AG10803 (cell line): ENCODE results near the gene STK11.

Experiments
- DNase-seq: peaks from one replicate; pipeline ENCODE4 v3.0.0; 2010; ENCODE audit warnings: low read depth
- H3K4me3 ChIP-seq: 2 replicates; pipeline ENCODE4 v1.5.1; 2011; ENCODE audit warnings: mild to moderate bottlenecking, low read length, control low read depth
- TF ChIP-seq, protein P1 (sequence below): conservative IDR thresholded peaks from 2 replicates; pipeline ENCODE4 v1.5.1; 2011; ENCODE audit warnings: mild to moderate bottlenecking, low read length, control low read depth, inconsistent platforms

STK11 gene

DNA sequence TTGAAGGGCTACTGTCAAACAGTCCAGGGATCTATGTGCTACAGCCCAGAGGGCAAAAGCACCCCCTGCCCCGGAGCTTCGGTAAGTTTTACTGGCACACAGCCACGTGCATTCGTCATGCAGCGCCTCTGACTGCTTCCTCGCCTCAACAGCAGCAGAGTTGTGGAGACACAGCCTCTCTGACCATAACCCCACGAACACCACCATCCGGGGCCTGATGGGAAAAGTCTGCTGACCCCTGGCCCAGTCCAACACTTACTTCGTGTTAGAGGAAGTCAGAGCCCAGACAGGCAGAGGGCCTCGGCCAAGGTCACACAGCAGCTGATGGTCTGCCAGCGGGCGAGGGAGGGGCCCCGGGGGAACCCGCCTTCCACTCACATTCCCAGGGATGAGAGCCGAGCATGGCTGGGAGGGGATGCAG lies 27.1 kb downstream of the STK11 start:
- H3K4me3 ChIP-seq = no peak overlapping the region
- TF ChIP-seq, protein P1, sequence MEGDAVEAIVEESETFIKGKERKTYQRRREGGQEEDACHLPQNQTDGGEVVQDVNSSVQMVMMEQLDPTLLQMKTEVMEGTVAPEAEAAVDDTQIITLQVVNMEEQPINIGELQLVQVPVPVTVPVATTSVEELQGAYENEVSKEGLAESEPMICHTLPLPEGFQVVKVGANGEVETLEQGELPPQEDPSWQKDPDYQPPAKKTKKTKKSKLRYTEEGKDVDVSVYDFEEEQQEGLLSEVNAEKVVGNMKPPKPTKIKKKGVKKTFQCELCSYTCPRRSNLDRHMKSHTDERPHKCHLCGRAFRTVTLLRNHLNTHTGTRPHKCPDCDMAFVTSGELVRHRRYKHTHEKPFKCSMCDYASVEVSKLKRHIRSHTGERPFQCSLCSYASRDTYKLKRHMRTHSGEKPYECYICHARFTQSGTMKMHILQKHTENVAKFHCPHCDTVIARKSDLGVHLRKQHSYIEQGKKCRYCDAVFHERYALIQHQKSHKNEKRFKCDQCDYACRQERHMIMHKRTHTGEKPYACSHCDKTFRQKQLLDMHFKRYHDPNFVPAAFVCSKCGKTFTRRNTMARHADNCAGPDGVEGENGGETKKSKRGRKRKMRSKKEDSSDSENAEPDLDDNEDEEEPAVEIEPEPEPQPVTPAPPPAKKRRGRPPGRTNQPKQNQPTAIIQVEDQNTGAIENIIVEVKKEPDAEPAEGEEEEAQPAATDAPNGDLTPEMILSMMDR = no peak
- DNase-seq = no peak

DNA sequence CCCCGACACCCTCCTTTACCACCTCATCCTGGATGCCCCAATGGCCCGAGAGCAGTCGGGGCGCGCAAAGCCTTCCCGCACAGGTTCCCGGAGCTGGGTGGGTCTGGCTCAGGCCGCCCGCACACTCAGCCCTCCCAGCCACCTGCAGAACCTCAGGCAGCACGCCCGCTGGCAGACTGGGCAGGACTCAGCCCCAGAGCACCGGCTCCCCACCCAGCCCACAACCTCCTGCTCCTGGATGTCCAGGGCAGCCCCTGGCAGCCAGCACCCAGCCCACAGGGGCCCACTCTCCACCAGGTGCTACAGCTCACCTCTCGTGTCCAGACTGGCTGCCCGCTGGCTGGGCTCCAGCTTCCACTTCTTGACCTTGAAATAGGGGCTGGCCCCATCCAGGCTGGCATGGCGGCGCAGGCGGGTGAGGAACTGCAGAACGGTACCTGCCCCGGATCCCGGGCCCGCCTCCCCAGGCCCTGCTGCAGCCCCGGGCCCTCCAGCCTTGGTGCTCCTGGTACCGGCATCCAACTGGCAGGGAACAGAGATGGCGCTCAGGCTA lies 27.6 kb downstream of the STK11 start:
- H3K4me3 ChIP-seq = no peak overlapping the region
- no peak for DNase-seq
- TF ChIP-seq, protein P1 = no peak

DNA sequence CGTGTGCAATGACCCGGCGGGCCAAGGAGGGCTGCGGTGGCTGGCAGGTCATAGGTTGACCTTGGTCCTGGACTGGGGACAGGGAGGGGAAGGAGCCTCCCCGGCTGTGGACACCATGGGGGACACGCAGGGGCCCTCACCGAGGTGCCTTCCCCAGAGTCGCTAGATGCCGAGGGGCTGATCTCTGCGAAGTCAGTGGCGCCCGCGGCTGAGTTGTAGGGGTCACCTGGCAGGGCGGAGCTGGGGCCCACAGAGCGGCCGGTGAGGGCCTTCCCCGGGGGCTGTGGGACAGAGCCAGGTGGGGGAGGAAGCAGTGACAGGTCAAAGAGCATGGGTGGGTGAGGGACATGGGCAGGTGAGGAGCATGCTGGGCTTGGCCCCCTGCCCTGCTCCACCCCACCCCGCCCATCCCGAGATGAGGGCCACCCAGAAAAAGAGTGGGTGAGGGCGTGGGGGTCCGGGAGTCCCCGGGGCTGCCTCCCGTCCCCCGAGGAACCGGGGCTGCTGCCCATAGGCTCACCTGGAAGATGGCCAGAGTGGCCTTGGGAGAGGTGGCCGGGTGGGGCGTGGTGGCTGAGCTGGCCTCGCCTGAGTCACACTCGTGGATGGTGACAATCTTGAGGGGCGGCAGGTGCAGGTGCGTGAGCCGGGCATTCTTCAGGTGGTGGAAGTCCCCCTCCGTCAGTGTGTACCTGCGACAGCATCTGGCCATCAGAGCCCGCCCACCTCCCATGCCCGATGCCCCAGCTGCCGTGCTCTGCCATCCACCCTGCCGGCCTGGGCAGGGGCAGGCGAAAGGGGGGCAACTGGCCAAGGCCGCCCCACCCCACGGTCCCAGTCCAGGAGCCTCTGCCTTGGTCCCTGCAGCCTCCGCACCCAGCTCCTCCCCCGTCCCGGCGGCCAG lies 28.7 kb downstream of the STK11 start:
- DNase-seq = no peak
- no peak overlapping the region for H3K4me3 ChIP-seq
- TF ChIP-seq, protein P1 = no peak

DNA sequence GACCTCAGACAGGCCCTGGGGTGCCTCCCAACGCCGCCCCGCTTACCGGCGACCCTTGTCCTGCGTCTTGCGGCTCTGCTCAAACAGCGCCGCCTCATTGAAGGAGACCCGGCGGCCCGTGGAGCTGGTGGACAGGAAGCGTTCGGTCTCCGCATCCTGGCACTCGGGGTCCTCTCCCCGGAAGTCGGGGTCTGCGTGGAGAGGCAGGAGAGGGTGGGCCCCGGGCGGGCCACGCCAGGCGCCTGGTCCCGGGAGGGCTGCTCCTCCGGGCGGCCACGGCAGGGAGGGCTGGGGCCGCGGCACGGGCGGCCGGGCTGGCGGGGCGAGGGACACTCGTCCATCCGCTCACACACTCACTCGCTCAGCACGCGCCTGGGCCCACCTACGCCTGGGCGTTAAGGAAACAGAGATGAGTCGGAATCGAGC lies 29.4 kb downstream of the STK11 start:
- no peak for DNase-seq
- TF ChIP-seq, protein P1 = no peak
- H3K4me3 ChIP-seq = no peak overlapping the region

DNA sequence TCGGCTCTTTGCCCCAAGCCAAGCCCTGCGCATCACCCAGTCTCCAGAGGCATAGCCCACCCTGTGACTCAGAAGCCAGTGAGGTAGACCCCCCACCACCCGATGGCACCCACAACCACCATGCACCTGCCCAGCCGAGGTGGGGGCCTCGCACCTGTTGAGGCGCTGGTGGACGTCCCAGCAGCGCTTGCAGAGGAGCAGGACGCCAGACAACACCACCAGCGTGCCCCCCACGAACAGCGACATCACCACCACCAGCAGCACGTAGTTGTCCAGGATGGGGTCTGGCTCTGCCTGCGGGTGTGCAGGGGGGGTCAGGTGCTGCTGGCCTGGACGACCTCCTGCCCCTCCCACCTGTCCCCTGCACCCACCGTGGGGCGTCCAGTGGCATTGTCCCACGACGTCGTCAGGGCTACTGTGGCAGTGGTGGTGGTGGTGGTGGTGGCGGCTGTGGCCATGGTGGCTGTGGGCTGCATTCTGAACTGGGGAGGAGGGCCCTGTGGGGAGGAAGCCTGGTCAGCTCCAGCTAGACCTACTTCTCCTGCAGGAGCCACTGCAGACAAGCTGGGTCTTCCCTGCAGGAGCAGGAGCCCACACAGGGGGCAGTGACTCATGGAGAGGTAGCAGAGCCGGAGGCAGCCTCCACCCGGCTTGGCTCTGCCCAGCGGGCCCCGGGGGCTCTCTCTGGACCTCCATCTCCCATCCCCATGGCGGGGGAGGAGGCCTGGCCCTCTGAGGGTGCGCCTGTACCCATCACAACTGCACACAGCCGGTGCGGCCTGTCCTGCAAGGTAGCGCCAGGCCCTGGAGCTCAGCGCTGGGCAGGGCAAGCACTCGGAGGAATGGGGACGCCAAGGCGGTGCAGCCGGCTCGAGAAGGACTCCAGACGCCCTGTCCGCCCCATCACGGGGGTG lies 30.3 kb downstream of the STK11 start:
- no peak for DNase-seq
- H3K4me3 ChIP-seq = peak overlapping the region; percentile 44
- TF ChIP-seq, protein P1 = no peak

DNA sequence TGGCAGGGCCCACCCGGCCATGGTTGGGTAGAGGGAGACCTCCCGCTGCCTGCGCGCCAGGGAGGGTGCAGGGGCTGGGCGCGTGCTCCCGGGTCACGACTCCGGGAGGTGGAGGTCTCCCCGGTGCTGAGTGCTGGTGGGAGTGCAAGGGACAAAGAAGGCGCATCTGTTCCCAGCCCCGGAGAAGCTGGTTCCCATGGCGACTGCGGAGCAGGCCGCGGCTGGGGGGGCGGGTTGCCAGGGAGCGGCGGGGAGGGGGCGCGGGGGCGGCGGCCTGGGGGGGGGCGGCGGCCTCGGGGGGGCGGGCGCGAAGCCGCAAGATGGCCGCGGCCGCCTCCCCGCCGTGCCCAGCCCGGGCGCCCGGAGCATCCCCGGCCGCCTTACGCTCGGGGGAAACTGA lies 31.0 kb downstream of the STK11 start:
- TF ChIP-seq, protein P1 = no peak
- H3K4me3 ChIP-seq = peak overlapping the region; percentile 71
- DNase-seq = no peak
